ENCODE data around the gene DCTN2.

DNA sequence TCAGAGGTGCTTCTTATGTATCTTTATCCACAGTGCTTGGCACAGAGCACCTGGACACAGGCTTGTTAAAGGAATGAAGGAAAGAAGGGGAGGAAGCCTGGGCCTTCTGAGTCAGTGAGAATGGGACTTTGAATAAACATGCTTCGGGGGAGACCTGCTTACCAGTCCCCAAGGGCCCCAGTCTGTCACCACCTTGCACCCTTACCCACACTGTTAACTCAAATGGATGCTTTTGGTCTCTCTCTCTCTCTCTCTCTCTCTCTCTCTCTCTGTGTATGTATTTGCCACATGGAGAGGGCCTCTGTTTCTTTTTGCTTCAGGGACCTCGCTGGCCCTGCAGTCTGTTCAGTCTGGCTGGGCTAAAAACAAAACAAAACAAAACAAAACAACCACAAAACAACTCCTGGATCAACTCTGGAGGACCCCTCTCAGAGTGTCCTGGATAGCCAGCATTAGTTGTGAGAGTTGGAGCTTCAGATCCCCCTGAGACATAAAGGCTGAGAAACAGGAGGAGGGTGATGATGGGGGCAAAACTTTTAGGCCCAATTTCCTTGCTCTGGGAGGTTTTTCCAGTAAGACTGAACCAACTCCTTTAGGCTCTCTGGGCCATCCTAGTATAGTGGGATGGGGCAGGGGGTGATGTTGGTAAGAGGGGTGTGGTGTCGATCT lies 4.8 kb upstream of the DCTN2 start:
- TF ChIP-seq, protein P1, sequence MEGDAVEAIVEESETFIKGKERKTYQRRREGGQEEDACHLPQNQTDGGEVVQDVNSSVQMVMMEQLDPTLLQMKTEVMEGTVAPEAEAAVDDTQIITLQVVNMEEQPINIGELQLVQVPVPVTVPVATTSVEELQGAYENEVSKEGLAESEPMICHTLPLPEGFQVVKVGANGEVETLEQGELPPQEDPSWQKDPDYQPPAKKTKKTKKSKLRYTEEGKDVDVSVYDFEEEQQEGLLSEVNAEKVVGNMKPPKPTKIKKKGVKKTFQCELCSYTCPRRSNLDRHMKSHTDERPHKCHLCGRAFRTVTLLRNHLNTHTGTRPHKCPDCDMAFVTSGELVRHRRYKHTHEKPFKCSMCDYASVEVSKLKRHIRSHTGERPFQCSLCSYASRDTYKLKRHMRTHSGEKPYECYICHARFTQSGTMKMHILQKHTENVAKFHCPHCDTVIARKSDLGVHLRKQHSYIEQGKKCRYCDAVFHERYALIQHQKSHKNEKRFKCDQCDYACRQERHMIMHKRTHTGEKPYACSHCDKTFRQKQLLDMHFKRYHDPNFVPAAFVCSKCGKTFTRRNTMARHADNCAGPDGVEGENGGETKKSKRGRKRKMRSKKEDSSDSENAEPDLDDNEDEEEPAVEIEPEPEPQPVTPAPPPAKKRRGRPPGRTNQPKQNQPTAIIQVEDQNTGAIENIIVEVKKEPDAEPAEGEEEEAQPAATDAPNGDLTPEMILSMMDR (IDR thresholded peaks at IDR 0.05) = no peak
- no peak for TF ChIP-seq POLR2A (IDR thresholded peaks at IDR 0.05)

All from thyroid gland (tissue), 4 donors.